ENCODE results near the gene DNAJC21. TPM values are rescaled to one million over a fixed set of nuclear protein-coding genes. Genes with fewer than 3 reads are reported as not detected.

Gene DNAJC21
- total and polyA plus RNA-seq, 2 experiments from 2014 or later: 35.7 to 37.4 TPM

DNA sequence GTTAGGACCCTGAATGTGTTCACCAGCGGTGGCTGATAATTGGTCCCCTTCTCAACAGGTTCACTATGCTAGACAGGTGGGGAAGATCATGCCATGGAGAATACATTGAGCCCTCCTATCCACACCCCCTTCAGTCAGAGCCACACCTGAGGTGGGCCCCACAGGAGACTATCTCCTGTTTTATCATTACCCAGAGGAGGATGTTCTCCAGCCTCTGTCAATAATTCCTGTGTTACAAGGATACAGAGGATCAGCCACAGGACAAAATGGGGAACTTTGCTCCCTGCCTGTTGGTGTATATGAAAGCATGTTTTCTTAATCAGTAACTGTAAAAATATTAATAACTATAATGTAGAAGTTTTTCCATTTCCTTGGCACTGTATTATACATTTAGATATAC, 40.0 kb upstream of the DNAJC21 start:
- Histone ChIP-seq H3K4me2 (no peak overlapping the region), H2AFZ (no peak overlapping the region), H3K27ac (ENCODE audit: low read depth) (no peak overlapping the region), H3F3A (replicated peaks; ENCODE audit: low read depth) (no peaks in the 10 kb centered on the region), H3K79me2 (replicated peaks; ENCODE audit: insufficient read depth) (no peaks in the 10 kb centered on the region), H3K4me3 (no peak overlapping the region), H3K36me3 (ENCODE audit: insufficient read depth) (no peaks in the 10 kb centered on the region), H3K27me3 (ENCODE audit: insufficient read depth) (no peaks in the 10 kb centered on the region), H3K9me2 (ENCODE audit: insufficient read depth) (no peaks in the 10 kb centered on the region), H4K20me1 (replicated peaks; ENCODE audit: insufficient read depth) (no peaks in the 10 kb centered on the region), H3K4me1 (ENCODE audit: insufficient read depth) (0 out of 2 replicates have a peak, but pooled peaks cover 4% of the 10 kb centered on the region)
- Mint-ChIP-seq H3K4me3 (no peak overlapping the region), H3K27me3 (ENCODE audit: insufficient read depth, low read depth, poor library complexity) (no peaks in the 10 kb centered on the region), H3K27ac (no peak overlapping the region), H3K4me1 (peaks cover 3% of the 10 kb centered on the region), H3K9me3 (no peaks in the 10 kb centered on the region), H3K36me3 (ENCODE audit: low read depth) (no peaks in the 10 kb centered on the region)
- TF ChIP-seq NANOG (IDR thresholded peaks at IDR 0.05; ENCODE audit: borderline replicate concordance) (no peak), EZH2 (IDR thresholded peaks at IDR 0.05; ENCODE audit: low read depth, unreplicated experiment) (no peak), EZH2phosphoT487 (IDR thresholded peaks at IDR 0.05; ENCODE audit: unreplicated experiment) (no peak), STAT1 (IDR thresholded peaks at IDR 0.05; ENCODE audit: unreplicated experiment) (no peak), ZNF331 (CRISPR knock-in tag; IDR thresholded peaks at IDR 0.05; ENCODE audit: low read depth) (no peak), CREB1 (CRISPR knock-in tag; IDR thresholded peaks at IDR 0.05; ENCODE audit: low read depth) (no peak), ZNF114 (CRISPR knock-in tag; IDR thresholded peaks at IDR 0.05) (no peak), POLR2AphosphoS5 (IDR thresholded peaks at IDR 0.05; ENCODE audit: low read depth) (no peak), JUNB (IDR thresholded peaks at IDR 0.05; ENCODE audit: unreplicated experiment) (no peak)
- TF ChIP-seq, protein P1, sequence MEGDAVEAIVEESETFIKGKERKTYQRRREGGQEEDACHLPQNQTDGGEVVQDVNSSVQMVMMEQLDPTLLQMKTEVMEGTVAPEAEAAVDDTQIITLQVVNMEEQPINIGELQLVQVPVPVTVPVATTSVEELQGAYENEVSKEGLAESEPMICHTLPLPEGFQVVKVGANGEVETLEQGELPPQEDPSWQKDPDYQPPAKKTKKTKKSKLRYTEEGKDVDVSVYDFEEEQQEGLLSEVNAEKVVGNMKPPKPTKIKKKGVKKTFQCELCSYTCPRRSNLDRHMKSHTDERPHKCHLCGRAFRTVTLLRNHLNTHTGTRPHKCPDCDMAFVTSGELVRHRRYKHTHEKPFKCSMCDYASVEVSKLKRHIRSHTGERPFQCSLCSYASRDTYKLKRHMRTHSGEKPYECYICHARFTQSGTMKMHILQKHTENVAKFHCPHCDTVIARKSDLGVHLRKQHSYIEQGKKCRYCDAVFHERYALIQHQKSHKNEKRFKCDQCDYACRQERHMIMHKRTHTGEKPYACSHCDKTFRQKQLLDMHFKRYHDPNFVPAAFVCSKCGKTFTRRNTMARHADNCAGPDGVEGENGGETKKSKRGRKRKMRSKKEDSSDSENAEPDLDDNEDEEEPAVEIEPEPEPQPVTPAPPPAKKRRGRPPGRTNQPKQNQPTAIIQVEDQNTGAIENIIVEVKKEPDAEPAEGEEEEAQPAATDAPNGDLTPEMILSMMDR (conservative IDR thresholded peaks at IDR 0.05; ENCODE audit: low read depth in 2 of 2): no peak
- TF ChIP-seq, protein P2, sequence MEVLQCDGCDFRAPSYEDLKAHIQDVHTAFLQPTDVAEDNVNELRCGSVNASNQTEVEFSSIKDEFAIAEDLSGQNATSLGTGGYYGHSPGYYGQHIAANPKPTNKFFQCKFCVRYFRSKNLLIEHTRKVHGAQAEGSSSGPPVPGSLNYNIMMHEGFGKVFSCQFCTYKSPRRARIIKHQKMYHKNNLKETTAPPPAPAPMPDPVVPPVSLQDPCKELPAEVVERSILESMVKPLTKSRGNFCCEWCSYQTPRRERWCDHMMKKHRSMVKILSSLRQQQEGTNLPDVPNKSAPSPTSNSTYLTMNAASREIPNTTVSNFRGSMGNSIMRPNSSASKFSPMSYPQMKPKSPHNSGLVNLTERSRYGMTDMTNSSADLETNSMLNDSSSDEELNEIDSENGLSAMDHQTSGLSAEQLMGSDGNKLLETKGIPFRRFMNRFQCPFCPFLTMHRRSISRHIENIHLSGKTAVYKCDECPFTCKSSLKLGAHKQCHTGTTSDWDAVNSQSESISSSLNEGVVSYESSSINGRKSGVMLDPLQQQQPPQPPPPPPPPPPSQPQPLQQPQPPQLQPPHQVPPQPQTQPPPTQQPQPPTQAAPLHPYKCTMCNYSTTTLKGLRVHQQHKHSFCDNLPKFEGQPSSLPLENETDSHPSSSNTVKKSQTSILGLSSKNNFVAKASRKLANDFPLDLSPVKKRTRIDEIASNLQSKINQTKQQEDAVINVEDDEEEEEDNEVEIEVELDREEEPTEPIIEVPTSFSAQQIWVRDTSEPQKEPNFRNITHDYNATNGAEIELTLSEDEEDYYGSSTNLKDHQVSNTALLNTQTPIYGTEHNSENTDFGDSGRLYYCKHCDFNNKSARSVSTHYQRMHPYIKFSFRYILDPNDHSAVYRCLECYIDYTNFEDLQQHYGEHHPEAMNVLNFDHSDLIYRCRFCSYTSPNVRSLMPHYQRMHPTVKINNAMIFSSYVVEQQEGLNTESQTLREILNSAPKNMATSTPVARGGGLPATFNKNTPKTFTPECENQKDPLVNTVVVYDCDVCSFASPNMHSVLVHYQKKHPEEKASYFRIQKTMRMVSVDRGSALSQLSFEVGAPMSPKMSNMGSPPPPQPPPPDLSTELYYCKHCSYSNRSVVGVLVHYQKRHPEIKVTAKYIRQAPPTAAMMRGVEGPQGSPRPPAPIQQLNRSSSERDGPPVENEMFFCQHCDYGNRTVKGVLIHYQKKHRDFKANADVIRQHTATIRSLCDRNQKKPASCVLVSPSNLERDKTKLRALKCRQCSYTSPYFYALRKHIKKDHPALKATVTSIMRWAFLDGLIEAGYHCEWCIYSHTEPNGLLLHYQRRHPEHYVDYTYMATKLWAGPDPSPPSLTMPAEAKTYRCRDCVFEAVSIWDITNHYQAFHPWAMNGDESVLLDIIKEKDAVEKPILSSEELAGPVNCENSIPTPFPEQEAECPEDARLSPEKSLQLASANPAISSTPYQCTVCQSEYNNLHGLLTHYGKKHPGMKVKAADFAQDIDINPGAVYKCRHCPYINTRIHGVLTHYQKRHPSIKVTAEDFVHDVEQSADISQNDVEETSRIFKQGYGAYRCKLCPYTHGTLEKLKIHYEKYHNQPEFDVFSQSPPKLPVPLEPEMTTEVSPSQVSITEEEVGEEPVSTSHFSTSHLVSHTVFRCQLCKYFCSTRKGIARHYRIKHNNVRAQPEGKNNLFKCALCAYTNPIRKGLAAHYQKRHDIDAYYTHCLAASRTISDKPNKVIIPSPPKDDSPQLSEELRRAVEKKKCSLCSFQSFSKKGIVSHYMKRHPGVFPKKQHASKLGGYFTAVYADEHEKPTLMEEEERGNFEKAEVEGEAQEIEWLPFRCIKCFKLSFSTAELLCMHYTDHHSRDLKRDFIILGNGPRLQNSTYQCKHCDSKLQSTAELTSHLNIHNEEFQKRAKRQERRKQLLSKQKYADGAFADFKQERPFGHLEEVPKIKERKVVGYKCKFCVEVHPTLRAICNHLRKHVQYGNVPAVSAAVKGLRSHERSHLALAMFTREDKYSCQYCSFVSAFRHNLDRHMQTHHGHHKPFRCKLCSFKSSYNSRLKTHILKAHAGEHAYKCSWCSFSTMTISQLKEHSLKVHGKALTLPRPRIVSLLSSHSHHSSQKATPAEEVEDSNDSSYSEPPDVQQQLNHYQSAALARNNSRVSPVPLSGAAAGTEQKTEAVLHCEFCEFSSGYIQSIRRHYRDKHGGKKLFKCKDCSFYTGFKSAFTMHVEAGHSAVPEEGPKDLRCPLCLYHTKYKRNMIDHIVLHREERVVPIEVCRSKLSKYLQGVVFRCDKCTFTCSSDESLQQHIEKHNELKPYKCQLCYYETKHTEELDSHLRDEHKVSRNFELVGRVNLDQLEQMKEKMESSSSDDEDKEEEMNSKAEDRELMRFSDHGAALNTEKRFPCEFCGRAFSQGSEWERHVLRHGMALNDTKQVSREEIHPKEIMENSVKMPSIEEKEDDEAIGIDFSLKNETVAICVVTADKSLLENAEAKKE (CRISPR knock-in tag; IDR thresholded peaks at IDR 0.05): no peak
- TF ChIP-seq, protein P3, sequence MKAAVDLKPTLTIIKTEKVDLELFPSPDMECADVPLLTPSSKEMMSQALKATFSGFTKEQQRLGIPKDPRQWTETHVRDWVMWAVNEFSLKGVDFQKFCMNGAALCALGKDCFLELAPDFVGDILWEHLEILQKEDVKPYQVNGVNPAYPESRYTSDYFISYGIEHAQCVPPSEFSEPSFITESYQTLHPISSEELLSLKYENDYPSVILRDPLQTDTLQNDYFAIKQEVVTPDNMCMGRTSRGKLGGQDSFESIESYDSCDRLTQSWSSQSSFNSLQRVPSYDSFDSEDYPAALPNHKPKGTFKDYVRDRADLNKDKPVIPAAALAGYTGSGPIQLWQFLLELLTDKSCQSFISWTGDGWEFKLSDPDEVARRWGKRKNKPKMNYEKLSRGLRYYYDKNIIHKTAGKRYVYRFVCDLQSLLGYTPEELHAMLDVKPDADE (IDR thresholded peaks at IDR 0.05): no peak
- TF ChIP-seq, protein P4, sequence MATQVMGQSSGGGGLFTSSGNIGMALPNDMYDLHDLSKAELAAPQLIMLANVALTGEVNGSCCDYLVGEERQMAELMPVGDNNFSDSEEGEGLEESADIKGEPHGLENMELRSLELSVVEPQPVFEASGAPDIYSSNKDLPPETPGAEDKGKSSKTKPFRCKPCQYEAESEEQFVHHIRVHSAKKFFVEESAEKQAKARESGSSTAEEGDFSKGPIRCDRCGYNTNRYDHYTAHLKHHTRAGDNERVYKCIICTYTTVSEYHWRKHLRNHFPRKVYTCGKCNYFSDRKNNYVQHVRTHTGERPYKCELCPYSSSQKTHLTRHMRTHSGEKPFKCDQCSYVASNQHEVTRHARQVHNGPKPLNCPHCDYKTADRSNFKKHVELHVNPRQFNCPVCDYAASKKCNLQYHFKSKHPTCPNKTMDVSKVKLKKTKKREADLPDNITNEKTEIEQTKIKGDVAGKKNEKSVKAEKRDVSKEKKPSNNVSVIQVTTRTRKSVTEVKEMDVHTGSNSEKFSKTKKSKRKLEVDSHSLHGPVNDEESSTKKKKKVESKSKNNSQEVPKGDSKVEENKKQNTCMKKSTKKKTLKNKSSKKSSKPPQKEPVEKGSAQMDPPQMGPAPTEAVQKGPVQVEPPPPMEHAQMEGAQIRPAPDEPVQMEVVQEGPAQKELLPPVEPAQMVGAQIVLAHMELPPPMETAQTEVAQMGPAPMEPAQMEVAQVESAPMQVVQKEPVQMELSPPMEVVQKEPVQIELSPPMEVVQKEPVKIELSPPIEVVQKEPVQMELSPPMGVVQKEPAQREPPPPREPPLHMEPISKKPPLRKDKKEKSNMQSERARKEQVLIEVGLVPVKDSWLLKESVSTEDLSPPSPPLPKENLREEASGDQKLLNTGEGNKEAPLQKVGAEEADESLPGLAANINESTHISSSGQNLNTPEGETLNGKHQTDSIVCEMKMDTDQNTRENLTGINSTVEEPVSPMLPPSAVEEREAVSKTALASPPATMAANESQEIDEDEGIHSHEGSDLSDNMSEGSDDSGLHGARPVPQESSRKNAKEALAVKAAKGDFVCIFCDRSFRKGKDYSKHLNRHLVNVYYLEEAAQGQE (IDR thresholded peaks at IDR 0.05; ENCODE audit: unreplicated experiment): no peak
- ATAC-seq (no peak), DNase-seq (ENCODE audit: low spot score) (no peak)

Data from GM23338 (cell line).